HepG2 (cell line): ENCODE data around the gene DYNC1LI2. TPM values are rescaled to one million over a fixed set of nuclear protein-coding genes. Genes with fewer than 3 reads are reported as not detected.

Experiments
- ATAC-seq: fragments of 200-7000 bp; cut with Tn5 transposase; 3 replicates; pipeline ENCODE4 v1.9.1; 2020; ENCODE audit warnings: mild to moderate bottlenecking, moderate library complexity
- BruUV-seq: library from RNA; stranded (reverse); fragments of 400-500 nt; replicated peaks from 2 replicates; lab custom pipeline; 2021; lab: Mats Ljungman, UMichigan
- CTCF ChIA-PET: fragments of 300-600 bp; formaldehyde crosslinking; extraction: SDS; loops from one replicate; lab custom pipeline; 2021; ENCODE audit warnings: low total read pairs, inconsistent platforms, low intra/inter-chr PET ratio; lab: Yijun Ruan, JAX
- POLR2A ChIA-PET: fragments of 350-600 bp; sonication (Branson Sonifier 250); formaldehyde crosslinking; loops from one replicate; lab custom pipeline; 2020; ENCODE audit warnings: antibody characterized with exemption, inconsistent platforms; lab: Yijun Ruan, JAX
- DNase-seq: peaks from one replicate; pipeline ENCODE4 v3.0.0-alpha.2; 2015; ENCODE audit warnings: low spot score
- FAIRE-seq: peaks from 3 replicates; lab custom pipeline; 2011; peaks lifted over from hg19 to GRCh38; lab: Jason Lieb, UNC
- H2AFZ ChIP-seq: one replicate; pipeline ENCODE4 v1.6.1; 2011; ENCODE audit warnings: low read length, inconsistent platforms
- H3K27ac ChIP-seq: fragments of 300-600 bp; 3 replicates; pipeline ENCODE4 v1.8.0; 2011; ENCODE audit warnings: mixed run types, mild to moderate bottlenecking, mixed read lengths, low read length, inconsistent platforms; ENCODE audit not compliant: insufficient read depth; ENCODE audit errors: extremely low read length
- H3K27me3 ChIP-seq, 2 experiments: fragments of 200-600 bp in 1 of 2; 2 replicates in 1 of 2; 3 replicates in 1 of 2; pipeline versions ENCODE4 v1.6.0 to v1.8.0; 2011; ENCODE audit warnings: low read length in 2 of 2, mild to moderate bottlenecking in 2 of 2, moderate library complexity in 2 of 2, inconsistent platforms in 1 of 2; ENCODE audit not compliant: insufficient read depth in 2 of 2, control insufficient read depth in 1 of 2
- H3K36me3 ChIP-seq, 2 experiments: fragments of 200-600 bp in 1 of 2; replicated peaks in 1 of 2; 2 replicates in 1 of 2; 3 replicates in 1 of 2; pipeline versions ENCODE4 v1.5.1 to v1.8.0; 2011; ENCODE audit warnings: low read length in 2 of 2, inconsistent platforms in 1 of 2; ENCODE audit not compliant: insufficient read depth in 2 of 2, control insufficient read depth in 1 of 2
- H3K4me1 ChIP-seq: 2 replicates; pipeline ENCODE4 v1.5.1; 2012; ENCODE audit warnings: low read length, inconsistent platforms; ENCODE audit not compliant: insufficient read depth
- H3K4me2 ChIP-seq: 2 replicates; pipeline ENCODE4 v1.6.0; 2011; ENCODE audit warnings: low read depth, low read length, inconsistent platforms
- H3K4me3 ChIP-seq, 3 experiments: fragments of 200-600 bp in 1 of 3; sonication (generic), shearing (Covaris generic) in 1 of 3; replicated peaks in 1 of 3; 2 replicates each; pipeline ENCODE4 v1.5.1; 2011 to 2016; ENCODE audit warnings: low read length in 3 of 3, inconsistent platforms in 2 of 3, low read depth in 2 of 3, mild to moderate bottlenecking in 2 of 3, control low read depth in 1 of 3, mixed read lengths in 1 of 3; ENCODE audit not compliant: insufficient read depth in 1 of 3
- H3K79me2 ChIP-seq: one replicate; pipeline ENCODE4 v1.6.1; 2011; ENCODE audit warnings: low read length, inconsistent platforms; ENCODE audit not compliant: insufficient read depth
- H3K9ac ChIP-seq: 2 replicates; pipeline ENCODE4 v1.6.0; 2011; ENCODE audit warnings: mild to moderate bottlenecking, low read depth, low read length, inconsistent platforms; ENCODE audit not compliant: insufficient read depth
- H3K9me3 ChIP-seq: 2 replicates; pipeline ENCODE4 v1.5.1; 2012; ENCODE audit warnings: mild to moderate bottlenecking, low read length
- H4K20me1 ChIP-seq: 2 replicates; pipeline ENCODE4 v1.6.0; 2011; ENCODE audit warnings: inconsistent platforms, mild to moderate bottlenecking, low read length, moderate library complexity; ENCODE audit not compliant: insufficient read depth
- ARID2 ChIP-seq: sonication (generic); formaldehyde crosslinking; IDR thresholded peaks from 2 replicates; pipeline ENCODE4 v1.8.1; 2022; ENCODE audit warnings: mild to moderate bottlenecking, missing genetic modification reagents, borderline replicate concordance
- ATRX ChIP-seq: sonication (generic); formaldehyde crosslinking; IDR thresholded peaks from 2 replicates; pipeline ENCODE4 v1.4.0; 2020; ENCODE audit warnings: missing genetic modification reagents, borderline replicate concordance
- HOXA5 ChIP-seq: sonication (generic); formaldehyde crosslinking; IDR thresholded peaks from 2 replicates; pipeline ENCODE4 v1.4.0; 2020; ENCODE audit warnings: missing genetic modification reagents
- RBFOX2 ChIP-seq: fragments of 200-400 bp; formaldehyde crosslinking; IDR thresholded peaks from 2 replicates; pipeline ENCODE4 v1.6.1; 2017; ENCODE audit warnings: low read depth, mild to moderate bottlenecking, low read length
- SMC3 ChIP-seq: IDR thresholded peaks from 2 replicates; pipeline ENCODE4 v1.6.1; 2011; ENCODE audit warnings: low read length, improper control_type of control experiment
- ZMAT3 ChIP-seq: sonication (generic); formaldehyde crosslinking; conservative IDR thresholded peaks from 2 replicates; pipeline ENCODE4 v1.7.0; 2021; ENCODE audit warnings: missing genetic modification reagents
- ZNF143 ChIP-seq: sonication (generic); formaldehyde crosslinking; IDR thresholded peaks from 2 replicates; pipeline ENCODE4 v1.4.0; 2020; ENCODE audit warnings: missing genetic modification reagents
- ZNF678 ChIP-seq: sonication (generic); formaldehyde crosslinking; IDR thresholded peaks from 2 replicates; pipeline ENCODE4 v1.4.0; 2020; ENCODE audit warnings: mild to moderate bottlenecking, missing genetic modification reagents
- ZNF724P ChIP-seq: sonication (generic); formaldehyde crosslinking; IDR thresholded peaks from 2 replicates; pipeline ENCODE4 v1.8.0; 2022; ENCODE audit warnings: missing genetic modification reagents, borderline replicate concordance
- WGBS: methylation state at CpG from one replicate; pipeline ENCODE4 v1.1.6; 2017; ENCODE audit warnings: low lambda C conversion rate; 5-methylcytosine and 5-hydroxymethylcytosine counted together
- in situ Hi-C: cut with HindIII; loops from 2 replicates; pipeline ENCODE4 v1.10.0; 2017; ENCODE audit warnings: low pct_unique_long_range_greater_than_20kb; ENCODE audit not compliant: extremely low pct_ligation_motif_present
- intact Hi-C: fragments of 100-400 bp; cut with micrococcal nuclease; formaldehyde crosslinking; loops from one replicate; pipeline ENCODE4 v1.10.0; 2022; ENCODE audit not compliant: unreplicated experiment
- polyA plus RNA-seq, 8 experiments: library from polyadenylated mRNA; depleted of rRNA in 3 of 8; stranded (reverse) in 7 of 8; unstranded in 1 of 8; fragments of >200 nt; fragmentation: Illumina TruSeq in 4 of 8; extraction: Trizol in 4 of 8; gene quantifications; 2 replicates each; pipeline versions ENCODE4 v1.2.1 to v1.2.3, GENCODE V29; 2011 to 2016; ENCODE audit warnings: low read depth in 4 of 8, missing spikeins in 1 of 8, mixed read lengths in 1 of 8; ENCODE audit not compliant: insufficient read depth in 1 of 8
- total RNA-seq, 5 experiments: library from RNA; depleted of rRNA; stranded (reverse); fragments of >200 nt; fragmentation: Illumina TruSeq; extraction: Trizol; gene quantifications; 2 replicates each; pipeline ENCODE4 v1.2.3, GENCODE V29; 2016; ENCODE audit warnings: low read depth in 1 of 5
- TF ChIP-seq, protein P1 (sequence below): sonication (generic); formaldehyde crosslinking; IDR thresholded peaks from 2 replicates; pipeline ENCODE4 v1.5.0; 2020; ENCODE audit warnings: missing genetic modification reagents
- TF ChIP-seq, protein P2 (sequence below): sonication (generic); formaldehyde crosslinking; conservative IDR thresholded peaks from 2 replicates; pipeline ENCODE4 v1.8.0; 2022; ENCODE audit warnings: mild to moderate bottlenecking, moderate library complexity, missing genetic modification reagents
- TF ChIP-seq, protein P3 (sequence below): sonication (generic); formaldehyde crosslinking; IDR thresholded peaks from 2 replicates; pipeline ENCODE4 v1.5.0; 2020; ENCODE audit warnings: mild to moderate bottlenecking, missing genetic modification reagents, moderate library complexity

The DYNC1LI2 gene
- total and polyA plus RNA-seq, 2 of the 13 experiments (the other 11 are each of a cell fraction or from before 2014, with no cell fraction given) = 65.5 to 135 TPM

DNA sequence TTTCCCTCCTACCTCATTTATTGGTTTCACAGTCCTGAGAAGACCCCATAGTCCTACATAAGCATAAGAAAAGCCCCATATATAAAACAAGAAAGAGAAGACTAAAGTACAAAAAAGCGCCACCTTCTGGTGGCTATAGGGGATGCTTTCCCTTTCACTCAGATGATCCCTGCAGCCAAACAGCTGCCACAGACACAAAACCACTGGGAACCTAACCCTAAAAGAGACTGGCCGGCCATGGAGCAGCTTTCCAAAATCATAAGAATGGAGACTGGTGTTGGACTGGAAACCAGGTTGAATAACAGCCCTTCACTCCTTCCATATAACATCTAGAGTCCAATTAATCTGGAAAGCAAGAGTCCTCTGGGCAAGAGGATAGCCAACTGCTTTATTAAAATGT, 11.4 kb downstream of the DYNC1LI2 start:
- Histone ChIP-seq H4K20me1 (peaks cover 22% of the 10 kb centered on the region; the same call in 1 of the 2 replicates), H2AFZ (no peak overlapping the region), H3K36me3 (peaks cover 40 to 89% of the 10 kb centered on the region in 2 experiments), H3K9me3 (no peaks in the 10 kb centered on the region), H3K79me2 (peaks cover 27% of the 10 kb centered on the region), H3K4me2 (no peak overlapping the region), H3K9ac (no peak overlapping the region), H3K27ac (peak overlapping the region; percentile 3), H3K27me3 (no peaks in the 10 kb centered on the region), H3K4me3 (no peak overlapping the region), H3K4me1 (peaks cover 30% of the 10 kb centered on the region)
- BruUV-seq = no TSS peak
- ChIA-PET CTCF (interaction anchor here (1.1 to 1.9 kb wide), 3 partner anchors 12 to 89 kb away, joined by 3 to 5 read pairs (median 5); no protein-coding TSS in a partner anchor), POLR2A (no interaction called here)
- FAIRE-seq = no peak
- peak; percentile 39 for DNase-seq
- 52% methylated on average over 2 of the region's 2 CpGs for WGBS
- intact Hi-C loops (loop anchor here (2.0 kb wide), 1 partner anchor 77 kb away; no protein-coding TSS in a partner anchor), in situ Hi-C loops (no loop called here)
- ATAC-seq = peak; percentile 81
- TF ChIP-seq HOXA5 (CRISPR knock-in tag) (peak; percentile 64; the same call in 1 of the 2 replicates), ARID2 (CRISPR knock-in tag) (0 out of 2 replicates have a peak, but pooled peaks have one; percentile 66), ATRX (CRISPR knock-in tag) (no peak), SMC3 (peak; percentile 19; the same call in 1 of the 2 replicates), ZNF678 (CRISPR knock-in tag) (no peak), RBFOX2 (0 out of 2 replicates have a peak, but pooled peaks have one; percentile 23), ZNF143 (CRISPR knock-in tag) (no peak), ZNF724P (CRISPR knock-in tag) (no peak), ZMAT3 (CRISPR knock-in tag) (no peak)
- TF ChIP-seq, protein P1, sequence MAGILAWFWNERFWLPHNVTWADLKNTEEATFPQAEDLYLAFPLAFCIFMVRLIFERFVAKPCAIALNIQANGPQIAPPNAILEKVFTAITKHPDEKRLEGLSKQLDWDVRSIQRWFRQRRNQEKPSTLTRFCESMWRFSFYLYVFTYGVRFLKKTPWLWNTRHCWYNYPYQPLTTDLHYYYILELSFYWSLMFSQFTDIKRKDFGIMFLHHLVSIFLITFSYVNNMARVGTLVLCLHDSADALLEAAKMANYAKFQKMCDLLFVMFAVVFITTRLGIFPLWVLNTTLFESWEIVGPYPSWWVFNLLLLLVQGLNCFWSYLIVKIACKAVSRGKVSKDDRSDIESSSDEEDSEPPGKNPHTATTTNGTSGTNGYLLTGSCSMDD (CRISPR knock-in tag) = no peak
- TF ChIP-seq, protein P2, sequence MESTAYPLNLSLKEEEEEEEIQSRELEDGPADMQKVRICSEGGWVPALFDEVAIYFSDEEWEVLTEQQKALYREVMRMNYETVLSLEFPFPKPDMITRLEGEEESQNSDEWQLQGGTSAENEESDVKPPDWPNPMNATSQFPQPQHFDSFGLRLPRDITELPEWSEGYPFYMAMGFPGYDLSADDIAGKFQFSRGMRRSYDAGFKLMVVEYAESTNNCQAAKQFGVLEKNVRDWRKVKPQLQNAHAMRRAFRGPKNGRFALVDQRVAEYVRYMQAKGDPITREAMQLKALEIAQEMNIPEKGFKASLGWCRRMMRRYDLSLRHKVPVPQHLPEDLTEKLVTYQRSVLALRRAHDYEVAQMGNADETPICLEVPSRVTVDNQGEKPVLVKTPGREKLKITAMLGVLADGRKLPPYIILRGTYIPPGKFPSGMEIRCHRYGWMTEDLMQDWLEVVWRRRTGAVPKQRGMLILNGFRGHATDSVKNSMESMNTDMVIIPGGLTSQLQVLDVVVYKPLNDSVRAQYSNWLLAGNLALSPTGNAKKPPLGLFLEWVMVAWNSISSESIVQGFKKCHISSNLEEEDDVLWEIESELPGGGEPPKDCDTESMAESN (CRISPR knock-in tag) = no peak
- TF ChIP-seq, protein P3, sequence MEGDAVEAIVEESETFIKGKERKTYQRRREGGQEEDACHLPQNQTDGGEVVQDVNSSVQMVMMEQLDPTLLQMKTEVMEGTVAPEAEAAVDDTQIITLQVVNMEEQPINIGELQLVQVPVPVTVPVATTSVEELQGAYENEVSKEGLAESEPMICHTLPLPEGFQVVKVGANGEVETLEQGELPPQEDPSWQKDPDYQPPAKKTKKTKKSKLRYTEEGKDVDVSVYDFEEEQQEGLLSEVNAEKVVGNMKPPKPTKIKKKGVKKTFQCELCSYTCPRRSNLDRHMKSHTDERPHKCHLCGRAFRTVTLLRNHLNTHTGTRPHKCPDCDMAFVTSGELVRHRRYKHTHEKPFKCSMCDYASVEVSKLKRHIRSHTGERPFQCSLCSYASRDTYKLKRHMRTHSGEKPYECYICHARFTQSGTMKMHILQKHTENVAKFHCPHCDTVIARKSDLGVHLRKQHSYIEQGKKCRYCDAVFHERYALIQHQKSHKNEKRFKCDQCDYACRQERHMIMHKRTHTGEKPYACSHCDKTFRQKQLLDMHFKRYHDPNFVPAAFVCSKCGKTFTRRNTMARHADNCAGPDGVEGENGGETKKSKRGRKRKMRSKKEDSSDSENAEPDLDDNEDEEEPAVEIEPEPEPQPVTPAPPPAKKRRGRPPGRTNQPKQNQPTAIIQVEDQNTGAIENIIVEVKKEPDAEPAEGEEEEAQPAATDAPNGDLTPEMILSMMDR = peak; percentile 51
